ENCODE measurements around the gene FKBP1C. TPM values are rescaled to one million over a fixed set of nuclear protein-coding genes. Genes with fewer than 3 reads are reported as not detected.

The FKBP1C gene
- total RNA-seq, 1 donor from 2014 or later = 0.40 TPM

DNA sequence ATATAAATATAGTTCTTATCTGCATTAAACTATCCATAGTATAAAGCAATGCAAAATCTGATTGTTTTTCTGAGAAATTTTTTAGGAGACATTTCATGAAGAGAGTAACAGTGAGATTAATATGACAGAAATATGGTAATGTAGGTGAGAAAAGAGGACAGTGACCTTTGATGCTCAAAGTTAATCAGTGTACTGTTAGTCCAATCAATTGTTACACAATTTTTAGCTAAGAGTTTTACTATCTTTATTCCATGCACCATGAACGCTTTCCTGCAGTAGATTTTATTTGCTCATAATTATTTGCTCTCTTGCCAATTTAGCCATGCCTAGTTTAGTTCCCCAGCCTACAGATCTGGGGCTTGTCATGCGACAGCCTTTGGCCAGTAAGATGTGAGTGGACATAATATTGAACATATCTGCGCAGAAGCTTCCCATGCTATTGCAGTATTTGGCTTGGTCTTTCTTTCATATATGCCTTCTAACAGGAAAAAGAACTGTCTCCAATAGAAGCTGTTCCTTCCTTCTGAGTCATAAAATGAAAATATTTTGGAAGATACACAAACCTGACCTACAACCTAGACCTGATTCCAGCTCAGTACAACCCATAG is 38.7 kb downstream of the FKBP1C start:
- intact Hi-C loops (cut with DNase I) = no loop called here
- no peak for ATAC-seq (ENCODE audit: poor library complexity)
- DNase-seq = no peak

DNA sequence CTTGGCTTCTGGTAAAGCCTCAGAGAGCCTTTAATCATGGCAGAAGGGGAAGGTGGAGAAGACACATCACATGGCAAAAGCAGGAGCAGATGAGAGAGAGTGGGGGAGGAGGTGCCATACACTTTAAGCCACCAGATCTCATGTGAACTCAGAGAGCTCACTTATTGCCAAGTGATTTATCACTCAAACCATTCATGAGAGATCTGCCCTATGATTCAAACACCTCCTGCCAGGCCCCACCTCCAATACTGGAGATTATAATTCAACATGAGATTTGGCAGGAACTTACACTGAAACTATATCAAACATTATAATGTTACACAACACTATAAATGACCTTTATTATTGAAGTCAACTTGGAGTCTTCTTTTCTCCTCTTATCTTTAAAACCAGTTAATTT is 47.9 kb downstream of the FKBP1C start:
- intact Hi-C loops (cut with DNase I) = no loop called here
- ATAC-seq (ENCODE audit: poor library complexity) (no peak), DNase-seq (no peak)

DNA sequence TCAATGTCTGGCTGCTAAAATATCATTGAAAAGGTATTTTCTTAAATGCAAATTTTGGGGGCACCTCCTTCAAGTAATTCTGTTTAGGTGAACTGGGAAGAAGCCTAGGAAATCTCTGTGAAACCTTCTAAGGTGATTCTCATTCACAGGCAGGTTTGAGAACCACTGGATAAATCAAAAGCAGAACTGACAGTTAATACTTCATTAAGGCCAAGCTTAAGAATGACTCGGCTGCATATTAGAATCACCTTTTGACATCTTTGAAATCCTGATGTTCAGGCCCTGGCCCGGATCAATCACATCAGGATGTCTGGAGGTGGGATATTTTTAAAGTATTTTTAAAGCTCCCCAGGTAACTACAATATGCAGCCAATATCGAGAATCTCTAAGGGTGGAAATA is 50.6 kb downstream of the FKBP1C start:
- intact Hi-C loops (cut with DNase I) = no loop called here
- DNase-seq (no peak), ATAC-seq (ENCODE audit: poor library complexity) (no peak)

Other genes starting within 250 kb of the FKBP1C start
- gene LGSN, start 108.5 kb downstream of the FKBP1C start, total RNA-seq = not detected

Measured in Right ventricle myocardium superior (tissue), 1 donor.